SKM-1 (cell line): ENCODE data around the gene CFAP43.
A peak's percentile ranks its signal among the peaks of the same experiment; 100 is the strongest.
"Not testable (repeated sequence)": the region's sequence is repeated elsewhere in the genome, so short reads cannot be mapped to it uniquely, and the experiment has no call there.

Source experiments
- DNase-seq: peaks from one replicate; lab custom pipeline; 2025; ENCODE audit not compliant: unreplicated experiment; lab: John Stamatoyannopoulos, UW

CFAP43 gene

GRCh38 chr10:104256335-104256961, 24.3 kb upstream of the CFAP43 start:
- no peak for DNase-seq

- peak; percentile 71 for DNase-seq
Measured at GRCh38 chr10:104255311-104255981, 23.3 kb upstream of the CFAP43 start.

GRCh38 chr10:104254493-104255310, 22.5 kb upstream of the CFAP43 start, which contains the start of gene GSTO1:
GSTO1 (plus strand) TSS chr10:104254892; CDS start chr10:104254929, 37 bp downstream.
- peak; percentile 71 for DNase-seq

- DNase-seq: no peak
Measured at GRCh38 chr10:104253606-104254410, 21.6 kb upstream of the CFAP43 start.

GRCh38 chr10:104253106-104253505, 20.9 kb upstream of the CFAP43 start:
- no peak for DNase-seq

GRCh38 chr10:104252368-104252767, 20.2 kb upstream of the CFAP43 start:
- no peak for DNase-seq

- DNase-seq: no peak
Measured at GRCh38 chr10:104251443-104251842, 19.3 kb upstream of the CFAP43 start.

GRCh38 chr10:104250371-104250770, 18.2 kb upstream of the CFAP43 start:
- DNase-seq: no peak

GRCh38 chr10:104248931-104249330, 16.8 kb upstream of the CFAP43 start:
- not testable (repeated sequence) for DNase-seq

- no peak for DNase-seq
Measured at GRCh38 chr10:104247513-104248146, 15.5 kb upstream of the CFAP43 start.

GRCh38 chr10:104246976-104247375, 14.8 kb upstream of the CFAP43 start:
- no peak for DNase-seq

- DNase-seq: no peak
Measured at GRCh38 chr10:104245066-104245632, 13.0 kb upstream of the CFAP43 start.

GRCh38 chr10:104243512-104243911, 11.3 kb upstream of the CFAP43 start:
- DNase-seq: no peak

GRCh38 chr10:104243009-104243408, 10.8 kb upstream of the CFAP43 start:
- DNase-seq: not testable (repeated sequence)

GRCh38 chr10:104242545-104242944, 10.4 kb upstream of the CFAP43 start:
- DNase-seq: no peak

- no peak for DNase-seq
Measured at GRCh38 chr10:104240078-104240477, 7.9 kb upstream of the CFAP43 start.

GRCh38 chr10:104235801-104236200, 3.6 kb upstream of the CFAP43 start:
- no peak for DNase-seq

- DNase-seq: no peak
Measured at GRCh38 chr10:104234934-104235333, 2.8 kb upstream of the CFAP43 start.

GRCh38 chr10:104233817-104234216, 1.7 kb upstream of the CFAP43 start:
- no peak for DNase-seq

GRCh38 chr10:104232613-104233102, 494 bp upstream of the CFAP43 start:
- no peak for DNase-seq
